ENCODE data around the gene DCDC2.
"Not testable (repeated sequence)": the region's sequence is repeated elsewhere in the genome, so short reads cannot be mapped to it uniquely, and the experiment has no call there.

Gene DCDC2

DNA sequence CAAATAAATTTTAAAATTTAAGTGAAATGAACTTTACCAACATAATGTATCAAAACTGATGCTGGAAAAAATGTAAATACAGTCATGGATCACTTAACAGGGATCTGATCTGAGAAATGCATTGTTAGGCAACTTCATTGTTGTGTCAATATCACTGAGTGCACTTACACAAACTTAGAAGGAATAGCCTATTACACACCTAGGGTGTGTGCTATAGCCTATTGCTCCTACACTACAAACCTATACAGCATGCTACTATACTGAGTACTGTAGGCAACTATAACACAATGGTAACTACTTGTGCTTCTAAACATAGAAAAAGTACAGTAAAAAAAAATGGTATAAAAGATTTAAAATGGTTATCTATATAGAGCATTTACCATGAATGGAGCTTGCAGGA is 104.5 kb downstream of the DCDC2 start:
- no peak for DNase-seq (ENCODE audit: low read depth)
- no peak overlapping the region for H3K4me3 ChIP-seq (ENCODE audit: low read length)
- TF ChIP-seq CTCF (conservative IDR thresholded peaks at IDR 0.05; ENCODE audit: low read length): no peak

GRCh38 chr6:24252280-24252679 is 105.6 kb downstream of the DCDC2 start:
- TF ChIP-seq CTCF (conservative IDR thresholded peaks at IDR 0.05; ENCODE audit: low read length): no peak
- no peak for DNase-seq (ENCODE audit: low read depth)
- no peak overlapping the region for H3K4me3 ChIP-seq (ENCODE audit: low read length)

DNA sequence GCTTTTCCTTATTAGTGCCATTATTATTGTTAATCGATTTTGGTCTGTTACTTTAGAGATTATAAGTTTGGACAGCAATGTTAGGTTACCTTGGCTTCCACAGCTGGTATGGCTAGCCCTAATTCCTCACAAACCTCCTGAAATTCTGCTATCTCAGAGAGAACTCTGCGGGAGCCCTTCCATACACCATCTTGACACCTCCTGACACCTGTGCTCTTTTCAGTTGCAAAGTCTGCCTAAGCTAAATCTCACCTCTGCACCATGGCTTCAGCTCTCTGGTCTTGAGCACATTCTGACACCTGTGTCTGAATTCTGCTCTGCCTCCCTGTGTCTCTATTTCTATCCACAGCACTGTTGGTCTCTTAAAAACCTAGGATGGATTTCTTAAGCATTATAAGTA is 106.5 kb downstream of the DCDC2 start:
- H3K4me3 ChIP-seq (ENCODE audit: low read length): no peak overlapping the region
- DNase-seq (ENCODE audit: low read depth): no peak
- no peak for TF ChIP-seq CTCF (conservative IDR thresholded peaks at IDR 0.05; ENCODE audit: low read length)

GRCh38 chr6:24249926-24250325 is 107.9 kb downstream of the DCDC2 start:
- DNase-seq (ENCODE audit: low read depth): no peak
- no peak overlapping the region for H3K4me3 ChIP-seq (ENCODE audit: low read length)
- no peak for TF ChIP-seq CTCF (conservative IDR thresholded peaks at IDR 0.05; ENCODE audit: low read length)

- no peak for TF ChIP-seq CTCF (conservative IDR thresholded peaks at IDR 0.05; ENCODE audit: low read length)
- H3K4me3 ChIP-seq (ENCODE audit: low read length): no peak overlapping the region
- no peak for DNase-seq (ENCODE audit: low read depth)
These were observed 112.6 kb downstream of the DCDC2 start for GRCh38 chr6:24245275-24245674.

GRCh38 chr6:24242924-24243323 is 114.9 kb downstream of the DCDC2 start:
- DNase-seq (ENCODE audit: low read depth): no peak
- H3K4me3 ChIP-seq (ENCODE audit: low read length): no peak overlapping the region
- TF ChIP-seq CTCF (conservative IDR thresholded peaks at IDR 0.05; ENCODE audit: low read length): no peak

DNA sequence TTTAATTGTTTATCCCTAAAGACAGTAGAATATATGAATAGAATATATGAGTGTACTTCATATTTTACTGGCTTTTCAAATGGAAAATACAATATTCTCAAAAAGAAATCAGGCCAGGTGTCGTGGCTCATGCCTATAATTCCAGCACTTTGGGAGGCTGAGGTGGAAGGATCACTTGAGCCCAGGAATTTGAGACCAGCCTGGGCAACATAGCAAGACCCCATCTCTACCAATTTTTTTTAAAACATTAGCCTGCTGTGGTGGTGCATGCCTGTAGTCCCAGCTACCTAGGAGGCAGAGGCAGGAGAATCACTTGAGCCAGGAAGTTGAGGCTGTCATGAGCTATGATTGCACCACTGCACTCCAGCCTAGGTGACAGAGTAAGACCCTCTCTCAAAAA is 116.1 kb downstream of the DCDC2 start:
- not testable (repeated sequence) for DNase-seq (ENCODE audit: low read depth); H3K4me3 ChIP-seq (ENCODE audit: low read length)

- no peak for DNase-seq (ENCODE audit: low read depth)
- TF ChIP-seq CTCF (conservative IDR thresholded peaks at IDR 0.05; ENCODE audit: low read length): no peak
- no peak overlapping the region for H3K4me3 ChIP-seq (ENCODE audit: low read length)
These were observed 116.9 kb downstream of the DCDC2 start for GRCh38 chr6:24240943-24241342.

All from AG10803 (cell line).